Fibroblast of pulmonary artery (primary cell): Measurements from ENCODE around the gene YKT6.
"Not testable (repeated sequence)": the region's sequence is repeated elsewhere in the genome, so short reads cannot be mapped to it uniquely, and the experiment has no call there.

ENCODE experiments used
- DNase-seq: peaks from one replicate; pipeline ENCODE4 v3.0.0-alpha.2; 2010; ENCODE audit warnings: low read depth
- H3K4me3 ChIP-seq: replicated peaks from 2 replicates; pipeline ENCODE4 v1.5.1; 2011; ENCODE audit warnings: low read depth, mild to moderate bottlenecking, control low read depth, low read length, moderate library complexity
- CTCF ChIP-seq: IDR thresholded peaks from 2 replicates; pipeline ENCODE4 v1.5.1; 2011; ENCODE audit warnings: mild to moderate bottlenecking, control low read depth, low read length, inconsistent platforms; ENCODE audit errors: missing control alignments

YKT6 gene

GRCh38 chr7:44162179-44162578 is 38.6 kb upstream of the YKT6 start:
- H3K4me3 ChIP-seq, result no peak overlapping the region
- TF ChIP-seq CTCF, result no peak
- peak; percentile 5 for DNase-seq

GRCh38 chr7:44162785-44163395 is 37.9 kb upstream of the YKT6 start:
- DNase-seq, result no peak
- no peak for TF ChIP-seq CTCF
- H3K4me3 ChIP-seq, result no peak overlapping the region

GRCh38 chr7:44163591-44163990 is 37.2 kb upstream of the YKT6 start:
- H3K4me3 ChIP-seq, result no peak overlapping the region
- DNase-seq, result peak; percentile 73
- TF ChIP-seq CTCF, result no peak

GRCh38 chr7:44167920-44168319 is 32.9 kb upstream of the YKT6 start:
- no peak overlapping the region for H3K4me3 ChIP-seq
- no peak for DNase-seq
- TF ChIP-seq CTCF, result no peak

GRCh38 chr7:44171901-44172300 is 28.9 kb upstream of the YKT6 start:
- DNase-seq, H3K4me3 ChIP-seq: not testable (repeated sequence)

GRCh38 chr7:44172352-44172751 is 28.4 kb upstream of the YKT6 start:
- no peak for DNase-seq
- no peak for TF ChIP-seq CTCF
- H3K4me3 ChIP-seq, result no peak overlapping the region

- TF ChIP-seq CTCF, result no peak
- no peak overlapping the region for H3K4me3 ChIP-seq
- DNase-seq, result no peak
Measured at GRCh38 chr7:44172803-44173424, 27.9 kb upstream of the YKT6 start.
